CD4-positive, alpha-beta T cell treated with Interleukin-17A for 1 hour (primary cell): Measurements from ENCODE around the gene SLC29A4.
"Not testable (repeated sequence)": the region's sequence is repeated elsewhere in the genome, so short reads cannot be mapped to it uniquely, and the experiment has no call there.

Experiments used
- DNase-seq: peaks from one replicate; pipeline ENCODE4 v3.0.0-alpha.2; 2020

Gene SLC29A4

DNA sequence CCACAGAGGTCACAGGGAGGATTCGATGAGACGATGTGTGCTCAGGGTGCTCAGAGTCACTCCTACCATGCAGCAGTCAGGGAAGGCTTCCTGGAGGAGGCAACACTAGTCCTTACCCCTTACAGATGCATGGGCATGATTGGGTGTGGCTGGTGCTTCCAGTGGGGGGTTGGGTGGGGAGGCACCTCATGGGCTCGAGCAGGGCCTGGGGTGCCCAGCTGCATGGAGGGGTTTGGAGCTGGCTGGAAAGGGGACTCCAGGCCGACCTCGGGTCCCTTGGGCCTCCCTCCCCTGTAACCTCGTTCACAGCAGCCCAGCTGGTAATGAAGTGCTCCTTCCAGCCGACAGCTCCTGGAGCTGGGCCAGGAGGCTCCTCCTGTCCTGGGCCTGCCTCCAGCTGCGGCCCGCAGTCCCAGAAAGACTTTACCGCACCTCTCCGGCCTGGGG, 7.7 kb upstream of the SLC29A4 start:
- not testable (repeated sequence) for DNase-seq

DNA sequence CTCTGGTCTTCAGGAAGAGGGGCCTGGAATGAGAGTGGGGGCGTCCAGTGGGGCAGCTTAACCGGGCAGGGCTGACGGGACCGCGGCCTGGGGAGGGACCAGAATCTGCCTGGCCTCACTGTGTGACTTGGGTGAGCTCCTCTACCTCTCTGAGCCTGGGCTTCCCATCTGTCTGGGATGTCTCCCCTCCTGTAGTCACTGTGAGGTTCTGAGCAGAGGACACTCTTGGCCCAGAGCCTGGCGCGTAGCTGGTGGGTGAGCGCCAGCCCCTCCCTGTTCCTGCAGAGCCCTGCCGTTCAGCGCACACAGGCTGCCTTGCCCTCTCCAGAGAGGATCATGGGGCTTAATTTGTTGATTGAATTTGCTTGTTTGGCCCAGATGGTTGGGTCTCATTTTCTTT, 7.2 kb upstream of the SLC29A4 start:
- not testable (repeated sequence) for DNase-seq

DNA sequence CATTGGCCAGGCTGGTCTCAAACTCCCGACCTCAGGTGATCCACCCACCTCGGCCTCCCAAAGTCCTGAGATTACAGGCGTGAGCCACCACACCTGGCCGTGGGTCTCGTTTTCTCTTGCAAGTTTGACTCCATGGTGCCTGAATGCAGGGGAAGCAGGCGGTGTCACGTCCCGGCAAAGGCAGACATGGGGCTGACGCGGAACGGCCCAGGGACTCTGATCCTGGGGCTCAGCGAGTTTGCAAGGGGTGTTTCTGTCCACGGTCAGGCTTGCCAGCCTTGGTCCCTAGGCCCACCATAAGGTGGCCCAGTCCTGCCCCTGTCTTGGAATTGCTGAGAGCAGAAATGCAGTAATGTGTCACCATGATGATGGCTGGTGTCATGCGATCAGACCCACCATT, 6.6 kb upstream of the SLC29A4 start:
- not testable (repeated sequence) for DNase-seq

DNA sequence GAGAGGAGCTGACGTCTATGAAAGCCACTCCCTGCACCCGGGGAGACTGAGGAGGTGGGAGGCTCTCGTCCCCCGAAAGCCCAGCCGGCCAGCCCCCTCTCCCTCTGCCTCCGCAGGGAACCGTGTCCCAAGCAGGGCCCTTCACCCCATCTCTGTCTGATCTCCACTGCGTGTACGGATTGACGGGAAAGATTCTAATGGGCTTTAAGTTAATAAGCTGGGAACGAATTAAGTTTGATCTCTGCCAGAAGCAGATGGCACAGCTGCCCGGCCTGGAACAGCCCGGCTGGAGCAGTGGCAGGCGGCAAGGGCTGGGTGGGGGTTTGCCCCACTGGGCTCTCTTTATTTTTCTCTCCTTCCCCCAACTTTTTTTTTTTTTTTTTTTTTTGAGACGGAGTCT, 6.1 kb upstream of the SLC29A4 start:
- DNase-seq: no peak

DNA sequence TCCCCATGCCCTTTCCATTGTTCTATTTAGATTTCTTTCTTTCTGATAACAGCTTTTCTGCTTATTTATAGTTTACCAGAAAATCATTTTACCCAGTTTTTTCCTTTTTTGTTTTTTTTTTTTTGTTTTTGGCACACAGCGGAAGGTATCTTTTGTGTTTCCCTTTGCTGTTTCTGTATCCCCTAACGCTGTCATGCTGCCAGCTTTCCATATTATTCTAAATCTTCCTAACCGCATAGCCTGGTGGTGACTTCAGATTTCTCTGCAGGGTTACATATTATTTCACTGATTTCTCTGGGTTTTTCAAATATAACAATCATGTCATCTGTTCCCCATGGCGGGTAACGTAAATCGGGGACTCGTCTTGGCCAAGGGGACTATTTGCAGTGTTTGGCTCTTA, 4.0 kb upstream of the SLC29A4 start:
- no peak for DNase-seq

DNA sequence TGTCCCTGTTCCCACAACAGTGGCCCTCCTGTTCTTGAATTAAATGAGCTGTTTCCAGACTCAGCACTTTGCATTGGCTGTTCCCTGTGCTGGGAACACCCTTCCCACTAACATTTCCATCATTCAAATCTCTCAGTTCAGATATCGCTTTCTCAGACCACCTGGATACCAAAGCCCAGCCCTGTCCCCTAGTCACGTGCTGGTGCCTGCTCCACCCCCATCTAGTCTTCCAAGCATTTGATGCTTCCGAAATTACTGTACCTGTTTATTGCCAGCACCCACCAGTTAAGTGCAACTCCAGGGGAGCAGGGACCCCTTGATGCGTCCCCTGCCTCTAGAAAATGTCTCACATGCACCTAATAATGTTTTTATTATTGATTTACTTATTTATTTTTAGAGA, 3.0 kb upstream of the SLC29A4 start:
- no peak for DNase-seq

DNA sequence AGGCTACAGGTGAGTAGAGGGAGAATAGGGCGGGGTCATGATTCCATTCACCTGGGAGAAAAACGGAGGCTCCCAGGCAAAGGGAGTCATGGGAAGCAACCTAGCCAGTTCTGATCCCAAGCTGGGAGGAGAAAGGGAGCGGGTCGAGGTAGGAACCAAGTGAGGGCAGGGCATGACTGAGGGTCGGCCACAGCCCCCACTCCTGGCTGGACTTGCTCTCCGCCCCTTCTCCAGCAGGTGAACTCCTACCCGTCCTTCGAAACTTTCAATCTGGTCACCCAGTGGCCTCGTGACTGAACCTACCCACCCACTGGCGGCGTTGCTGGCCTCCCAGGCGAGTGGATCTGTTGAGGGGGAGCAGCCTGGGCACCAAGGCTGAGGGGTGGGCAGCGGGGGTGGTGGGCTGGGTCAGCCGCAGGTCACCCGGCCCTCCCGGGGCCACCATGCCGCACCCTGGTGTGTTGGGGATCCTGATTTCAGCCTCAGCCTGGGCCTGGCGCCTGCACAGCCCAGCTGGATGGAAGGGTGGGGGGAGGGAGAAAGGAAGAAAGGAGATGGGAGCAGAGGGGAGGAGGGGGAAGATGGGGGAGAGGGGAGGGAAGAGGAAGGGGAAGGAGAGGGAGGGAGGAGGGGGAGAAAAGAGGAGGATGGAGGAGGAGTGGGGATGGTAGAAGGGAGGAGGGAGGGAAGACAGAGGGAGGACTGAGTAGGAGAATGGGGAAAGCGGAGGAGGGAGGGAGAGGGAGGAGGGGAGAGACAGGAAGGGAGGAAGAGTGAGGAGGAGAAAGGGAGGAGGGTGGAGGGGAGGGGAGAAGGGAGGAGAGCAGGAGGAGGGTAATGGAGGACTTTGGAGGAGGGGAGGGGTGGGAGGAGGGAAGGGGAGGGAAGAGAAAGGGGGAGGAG, 894 bp upstream of the SLC29A4 start:
- DNase-seq: not testable (repeated sequence)

DNA sequence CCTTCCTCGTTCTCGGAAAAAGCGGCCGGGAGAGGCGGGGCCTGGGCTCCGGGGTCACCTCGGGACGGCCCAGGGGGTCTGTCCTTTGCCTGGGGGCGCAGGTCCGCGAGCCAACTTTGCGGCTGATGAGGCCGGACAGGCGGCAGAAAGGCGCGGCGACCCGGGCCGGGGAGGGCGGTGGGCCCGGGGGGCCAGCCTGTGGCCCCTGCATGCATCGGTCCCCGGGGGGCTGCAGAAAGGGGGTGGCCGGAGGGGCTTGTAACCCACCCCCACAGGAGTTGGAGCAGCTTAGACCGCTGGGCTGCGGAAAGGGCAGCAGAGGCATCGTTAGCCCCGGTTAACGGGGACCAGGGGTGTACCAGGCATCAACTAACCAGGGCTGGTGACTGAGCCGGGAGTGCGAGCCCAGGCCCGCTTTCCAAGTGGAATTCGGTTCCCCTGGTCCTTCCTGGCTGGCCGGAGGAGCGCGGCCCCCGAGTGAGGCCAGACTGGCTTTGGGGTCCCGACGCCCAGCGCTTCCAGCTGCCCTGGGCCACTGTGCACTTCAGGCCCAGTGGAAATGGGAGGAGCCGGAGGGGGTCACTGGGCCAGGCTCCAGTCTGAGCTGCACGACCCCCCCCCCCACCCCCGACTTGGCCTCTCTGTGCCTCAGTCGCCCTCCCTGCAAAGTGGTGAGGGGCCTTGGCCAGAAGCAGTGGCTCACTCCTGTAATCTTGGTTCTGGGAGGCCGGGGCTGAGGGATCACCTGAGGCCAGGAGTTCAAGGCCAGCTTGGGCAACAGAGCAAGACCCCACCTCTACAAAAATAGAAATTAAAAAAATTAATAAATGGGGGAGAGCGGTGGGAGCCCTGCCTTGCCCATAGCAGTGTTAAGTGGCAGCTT, 919 bp downstream of the SLC29A4 start:
- DNase-seq: no peak

DNA sequence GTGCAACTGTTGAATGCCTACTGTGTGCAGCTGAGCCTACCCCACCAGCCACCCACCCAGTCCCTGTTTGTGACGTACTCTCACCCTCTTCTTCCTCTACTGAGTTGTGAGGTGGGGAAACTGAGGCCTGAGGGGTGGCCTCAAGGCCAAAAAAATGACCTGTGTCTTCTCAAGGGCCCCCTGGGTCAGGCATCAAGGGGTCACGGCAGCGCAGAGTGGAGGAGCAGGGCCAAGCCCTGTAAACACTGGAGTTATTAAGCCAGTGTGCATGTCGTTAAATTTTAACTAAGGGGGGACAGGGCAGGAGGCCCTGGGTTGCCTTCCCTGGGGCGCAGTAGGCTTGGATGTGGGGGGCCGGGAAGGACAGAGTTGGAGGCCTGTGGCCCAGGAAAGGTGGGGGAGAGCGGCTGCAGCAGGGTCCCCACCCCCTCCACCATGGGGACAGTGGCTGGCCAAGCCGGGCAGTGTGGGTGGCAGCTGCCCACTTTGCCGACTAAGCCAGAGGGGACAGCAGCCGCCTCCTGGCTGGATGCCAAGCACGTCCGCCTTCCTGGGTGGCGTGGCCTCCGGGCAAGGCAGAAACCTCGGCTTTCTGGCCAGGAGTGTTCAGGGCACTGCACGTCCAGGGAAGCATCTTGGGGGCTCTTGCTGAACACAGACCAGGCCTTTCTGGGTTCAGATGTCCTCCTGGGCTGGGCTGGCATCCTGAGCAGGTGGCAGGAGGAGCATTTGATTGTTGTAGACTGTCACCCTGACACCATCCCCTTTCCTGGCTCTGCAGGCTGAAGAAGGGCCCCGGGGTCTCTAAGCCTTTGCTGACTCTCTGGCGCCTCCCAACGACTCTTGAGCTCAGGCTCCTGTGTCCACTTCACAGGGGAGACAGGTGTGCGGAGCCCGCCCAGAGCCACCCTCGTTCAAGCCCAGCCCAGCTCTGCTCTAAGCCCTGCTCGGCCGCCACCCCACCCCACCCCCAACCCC, 1.9 kb downstream of the SLC29A4 start:
- DNase-seq: no peak

DNA sequence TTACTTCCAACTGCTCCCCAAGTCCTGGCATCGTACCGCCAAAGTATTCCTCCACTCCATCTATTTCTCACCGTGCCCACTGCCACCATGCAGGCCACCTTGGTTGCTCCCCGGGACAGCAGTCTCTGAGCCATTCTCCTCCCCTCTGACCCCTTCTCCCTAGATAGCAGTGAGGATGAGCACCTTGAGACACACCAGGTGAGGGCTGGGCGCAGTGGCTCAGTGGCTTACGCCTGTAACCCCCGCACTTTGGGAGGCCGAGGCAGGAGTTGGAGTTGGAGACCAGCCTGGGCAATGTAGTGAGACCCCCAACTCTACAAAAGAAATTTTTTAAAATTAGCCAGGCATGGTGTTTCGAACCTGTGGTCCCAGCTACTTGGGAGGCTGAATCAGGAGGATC, 4.2 kb downstream of the SLC29A4 start:
- no peak for DNase-seq

DNA sequence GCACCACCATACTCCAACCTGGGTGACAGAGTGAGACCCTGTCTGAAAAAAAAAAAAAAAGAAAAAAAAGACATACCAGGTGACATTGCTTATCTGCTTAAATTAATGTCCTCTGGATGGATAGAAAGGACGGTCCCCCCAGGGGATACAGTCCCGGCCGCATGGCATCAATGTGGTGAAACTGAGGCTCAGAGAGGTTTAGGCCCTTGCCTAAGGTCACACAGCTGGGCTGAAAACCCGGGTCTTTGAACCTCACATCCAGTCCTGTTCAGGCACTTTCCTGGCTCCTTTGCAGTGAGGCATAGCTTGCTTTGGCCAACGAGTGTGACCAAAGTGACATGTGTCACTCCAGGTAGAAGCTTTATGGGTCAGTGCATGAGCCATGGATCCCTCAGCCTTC, 4.6 kb downstream of the SLC29A4 start:
- not testable (repeated sequence) for DNase-seq

DNA sequence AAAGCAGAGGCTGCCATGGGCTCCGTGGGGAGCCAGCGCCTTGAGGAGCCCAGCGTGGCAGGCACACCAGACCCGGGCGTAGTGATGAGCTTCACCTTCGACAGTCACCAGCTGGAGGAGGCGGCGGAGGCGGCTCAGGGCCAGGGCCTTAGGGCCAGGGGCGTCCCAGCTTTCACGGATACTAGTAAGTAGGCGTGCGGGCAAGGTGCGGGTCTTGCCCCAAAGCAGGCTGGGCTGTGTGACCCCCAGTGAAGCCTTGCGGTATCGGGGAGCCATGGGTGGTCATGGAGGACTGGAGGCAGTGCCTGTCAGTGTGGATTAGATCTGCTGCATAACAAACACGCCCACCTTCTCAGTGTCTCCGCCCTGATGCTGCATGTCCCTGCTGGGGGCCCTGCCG, 5.1 kb downstream of the SLC29A4 start:
- DNase-seq: no peak

DNA sequence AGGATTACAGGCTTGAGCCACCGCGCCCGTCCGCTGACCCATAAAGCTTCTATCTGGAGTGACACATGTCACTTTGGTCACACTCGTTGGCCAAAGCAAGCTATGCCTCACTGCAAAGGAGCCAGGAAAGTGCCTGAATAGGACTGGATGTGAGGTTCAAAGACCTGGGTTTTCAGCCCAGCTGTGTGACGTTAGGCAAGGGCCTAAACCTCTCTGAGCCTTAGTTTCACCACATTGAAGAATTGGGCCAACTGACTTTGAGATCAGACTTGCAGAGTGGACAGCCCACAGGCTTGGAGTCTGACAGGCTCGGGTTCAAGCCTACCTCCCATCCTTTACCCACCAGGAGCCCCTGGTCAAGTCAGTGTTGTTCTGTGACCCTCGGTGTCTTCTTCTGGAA, 5.8 kb downstream of the SLC29A4 start:
- DNase-seq: not testable (repeated sequence)

DNA sequence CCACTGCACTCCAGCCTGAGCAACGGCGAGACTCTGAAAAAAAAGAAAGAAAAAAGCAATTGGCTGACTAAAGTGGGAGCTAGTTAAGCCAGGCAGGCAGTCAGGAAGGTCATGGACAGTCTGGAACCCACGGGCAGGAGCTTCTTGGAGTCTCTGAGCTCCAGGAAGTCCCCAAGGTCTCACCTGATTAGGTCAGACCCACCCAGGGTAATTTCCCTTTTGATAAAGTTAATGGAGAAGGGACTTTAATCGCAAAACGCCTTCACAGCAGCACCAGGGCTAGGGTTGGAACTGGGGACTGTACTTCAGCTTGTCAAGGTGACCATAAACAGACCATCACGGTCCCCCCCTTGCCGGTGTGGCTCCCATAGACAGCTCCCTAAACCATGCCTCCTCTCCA, 6.6 kb downstream of the SLC29A4 start:
- no peak for DNase-seq

DNA sequence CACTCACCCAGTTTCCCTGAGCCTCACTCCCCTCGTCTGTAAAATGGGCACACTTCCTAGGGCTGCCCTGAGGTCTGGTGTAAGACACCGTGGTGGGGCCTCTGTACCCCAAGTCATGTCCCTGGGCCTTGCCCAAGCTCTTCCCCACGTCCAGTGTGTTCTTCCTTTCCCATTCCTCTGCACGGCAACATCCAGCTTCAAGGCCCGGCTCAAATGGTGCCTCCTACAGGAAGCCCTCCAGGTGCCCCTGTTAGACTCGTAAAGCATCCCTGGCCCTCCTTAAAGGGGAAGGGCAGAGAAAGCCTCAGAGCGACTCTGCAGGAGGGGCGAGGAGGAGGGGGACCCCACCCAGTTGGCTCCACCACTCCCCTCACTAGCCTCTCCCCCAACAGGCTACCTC, 8.6 kb downstream of the SLC29A4 start:
- no peak for DNase-seq

DNA sequence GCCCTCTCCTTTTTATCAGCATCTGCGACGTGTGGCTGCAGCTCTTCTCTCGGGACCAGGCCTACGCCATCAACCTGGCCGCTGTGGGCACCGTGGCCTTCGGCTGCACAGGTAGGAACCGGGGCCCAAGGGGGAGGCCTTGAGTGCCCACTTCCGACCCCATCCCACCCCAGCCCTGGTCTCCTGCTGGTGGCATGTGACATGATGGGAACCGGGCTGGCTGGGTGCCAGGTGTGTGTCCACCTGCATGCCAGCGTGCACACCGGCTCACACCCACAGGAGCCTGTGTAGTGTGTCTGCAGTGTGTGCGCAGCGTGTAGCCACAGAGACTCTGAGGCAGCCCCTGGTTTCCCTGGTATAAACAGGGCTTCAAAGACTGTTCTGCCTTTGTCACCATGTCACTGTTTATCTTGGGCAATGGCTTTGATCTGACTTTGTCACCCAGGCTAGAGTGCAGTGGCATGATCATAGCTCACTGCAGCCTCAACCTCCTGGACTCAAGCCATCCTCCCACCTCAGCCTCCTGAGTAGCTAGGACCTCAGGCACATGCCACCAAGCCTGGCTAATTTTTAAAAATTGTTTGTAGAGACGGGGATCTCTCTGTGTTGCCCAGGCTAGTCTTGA, 9.1 kb downstream of the SLC29A4 start:
- not testable (repeated sequence) for DNase-seq

DNA sequence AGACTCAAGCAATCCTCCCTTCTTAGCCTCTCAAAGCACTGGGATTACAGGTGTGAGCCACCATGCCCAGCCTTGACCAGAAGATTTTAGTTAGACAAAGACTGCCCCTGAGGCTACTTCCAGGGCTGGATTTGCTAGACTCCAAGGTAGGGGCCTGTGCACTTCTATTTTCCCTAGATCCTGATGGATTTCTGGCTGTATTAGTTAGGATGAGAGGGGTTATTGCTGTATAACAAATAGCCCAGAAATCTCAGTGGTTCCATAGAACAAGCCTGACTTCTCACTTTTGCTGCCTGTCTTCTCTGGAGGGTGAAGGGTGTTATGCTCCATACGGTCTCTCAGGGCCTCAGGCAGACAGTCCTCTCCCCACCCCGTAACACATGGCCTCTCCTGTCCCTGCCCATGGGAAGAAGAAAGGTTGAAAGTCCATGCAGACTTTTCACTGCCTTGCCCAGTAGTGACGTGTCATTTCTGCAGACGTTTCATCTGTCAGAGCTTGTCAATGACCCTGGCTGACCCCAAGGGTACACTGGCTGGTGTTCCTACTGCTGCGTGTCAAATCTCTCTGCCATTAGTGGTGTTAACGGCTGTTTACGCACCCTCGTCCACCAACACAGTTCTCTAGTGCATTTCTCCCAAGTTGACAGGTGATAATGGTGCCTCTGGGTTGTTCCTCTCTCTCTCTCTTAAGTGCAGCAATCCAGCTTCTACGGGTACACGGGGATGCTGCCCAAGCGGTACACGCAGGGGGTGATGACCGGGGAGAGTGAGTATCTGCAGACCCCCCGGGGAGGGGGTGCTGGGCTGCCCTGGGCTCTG, 11.6 kb downstream of the SLC29A4 start:
- no peak for DNase-seq

DNA sequence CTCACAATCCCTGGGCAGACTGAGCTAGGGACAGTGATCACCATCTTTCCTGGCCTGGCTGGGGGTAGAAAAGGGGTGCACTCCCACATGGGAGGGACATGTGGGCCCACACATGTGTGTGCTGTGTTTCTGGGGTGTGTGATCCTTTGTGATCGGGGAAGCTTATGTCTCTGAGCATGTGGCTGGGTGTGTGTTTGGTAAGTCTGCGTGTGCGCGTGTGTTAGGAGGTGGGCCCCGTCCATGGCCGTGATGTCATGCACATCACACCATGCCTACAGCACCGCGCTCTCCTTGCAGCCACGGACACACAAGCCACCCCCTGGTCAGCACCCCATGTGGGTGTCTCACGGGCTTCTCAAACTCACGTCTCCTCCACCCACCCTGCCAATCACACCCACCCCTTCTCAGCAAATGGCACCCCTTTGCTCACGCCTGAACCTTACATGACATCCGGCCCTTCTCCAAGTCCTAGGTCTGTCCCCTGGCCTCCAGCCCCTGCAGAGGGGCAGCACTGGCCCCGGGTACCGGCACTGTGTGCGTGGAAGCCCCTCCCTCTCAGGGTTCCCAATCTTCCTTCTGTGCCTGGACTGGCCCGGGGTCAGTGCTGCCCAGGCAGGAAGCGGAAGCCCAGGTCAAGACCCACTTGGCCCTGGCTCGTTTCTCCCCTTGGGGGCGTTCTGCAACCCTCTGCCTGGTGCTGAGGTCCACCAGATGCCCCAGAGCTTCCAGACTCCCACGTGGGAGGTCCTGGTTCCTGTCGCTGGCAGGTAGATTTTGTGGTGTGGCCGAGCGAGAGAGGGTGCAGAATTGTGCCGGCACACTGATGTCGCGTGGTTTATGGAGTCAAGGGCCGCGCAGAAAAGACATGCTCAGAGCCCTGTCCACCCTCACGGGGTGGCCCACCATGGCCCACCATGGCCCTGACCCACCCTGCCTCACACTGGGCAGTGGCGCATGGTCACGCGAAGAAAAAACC, 12.6 kb downstream of the SLC29A4 start:
- no peak for DNase-seq

DNA sequence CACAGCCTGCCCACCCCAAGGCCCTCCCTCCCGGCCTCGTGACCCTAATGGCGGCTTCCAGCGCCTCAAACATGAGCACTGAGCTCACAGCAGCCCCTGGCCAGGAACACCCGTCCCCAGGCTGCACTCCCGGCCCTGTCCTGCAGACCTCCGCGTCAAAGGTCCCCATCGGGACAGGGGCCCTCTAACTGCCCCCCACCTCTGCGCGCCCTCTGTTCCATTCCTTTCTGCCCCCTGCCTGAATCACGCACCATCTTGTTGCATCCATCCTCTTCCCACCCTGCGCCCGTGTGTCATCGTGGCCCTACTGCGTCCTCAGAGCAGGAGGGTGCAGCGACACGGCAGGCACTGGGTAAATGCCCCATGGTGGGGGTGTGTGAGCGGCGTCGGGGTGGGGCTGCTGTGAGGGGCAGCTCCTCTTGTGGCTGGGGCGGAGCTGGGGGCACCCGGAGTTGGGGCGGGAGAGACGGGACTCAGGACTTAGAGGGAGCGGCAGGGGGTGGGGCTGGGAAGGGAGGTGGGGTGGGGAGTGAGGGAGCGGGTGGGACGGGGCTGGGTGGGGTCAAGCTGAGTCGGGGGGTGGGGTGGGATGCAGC, 13.4 kb downstream of the SLC29A4 start:
- no peak for DNase-seq
